ENCODE data around the gene RPL36AL.
"Not testable (repeated sequence)": the region's sequence is repeated elsewhere in the genome, so short reads cannot be mapped to it uniquely, and the experiment has no call there.

The RPL36AL gene

DNA sequence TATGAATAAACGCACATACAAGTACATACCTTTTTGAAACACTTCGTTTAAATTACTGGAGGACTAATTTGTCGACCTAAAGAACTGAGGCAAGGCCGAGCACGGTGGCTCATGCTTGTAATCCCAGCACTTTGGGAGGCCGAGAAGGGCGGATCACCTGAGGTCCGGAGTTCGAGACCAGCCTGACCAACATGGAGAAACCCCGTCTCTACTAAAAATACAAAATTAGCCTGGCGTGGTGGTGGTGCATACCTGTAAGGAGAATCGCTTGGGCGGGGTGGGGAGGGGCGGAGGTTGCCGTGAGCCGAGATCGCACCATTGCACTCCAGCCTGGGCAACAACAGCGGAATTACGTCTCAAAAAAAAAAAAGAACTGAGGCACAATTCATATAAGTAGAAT is 1.2 kb downstream of the RPL36AL start:
- peaks cover 26 to 32% of the 10 kb centered on the region in 2 donors for H3K4me1 ChIP-seq (ENCODE audit: control insufficient read depth in 1 of 2, insufficient read depth in 2 of 2, low read length in 2 of 2)
- H3K27ac ChIP-seq (ENCODE audit: low read depth, low read length); H3K27me3 ChIP-seq (ENCODE audit: control insufficient read depth in 1 of 2, insufficient read depth in 2 of 2, low read length in 2 of 2); H3K9me3 ChIP-seq (ENCODE audit: control insufficient read depth in 1 of 2, low read length in 2 of 2): not testable (repeated sequence)
- H3K36me3 ChIP-seq (ENCODE audit: control insufficient read depth in 1 of 2, insufficient read depth in 2 of 2, low read length in 2 of 2): peaks cover 6 to 27% of the 10 kb centered on the region in 2 donors
- H3K4me3 ChIP-seq (ENCODE audit: low read depth in 1 of 2, low read length in 2 of 2): peak overlapping the region; percentile 85 to 95
- peak overlapping the region; percentile 92 to 100 for H3K9ac ChIP-seq (ENCODE audit: low read depth in 1 of 2, low read length in 2 of 2)

GRCh38 chr14:49617852-49618519 is 2.4 kb downstream of the RPL36AL start:
- Histone ChIP-seq H3K4me3 (ENCODE audit: low read depth in 1 of 2, low read length in 2 of 2) (no peak overlapping the region), H3K9ac (ENCODE audit: low read depth in 1 of 2, low read length in 2 of 2) (no peak overlapping the region), H3K4me1 (ENCODE audit: control insufficient read depth in 1 of 2, insufficient read depth in 2 of 2, low read length in 2 of 2) (peaks cover 19 to 22% of the 10 kb centered on the region in 2 donors), H3K27ac (ENCODE audit: low read depth, low read length) (no peak overlapping the region), H3K9me3 (ENCODE audit: control insufficient read depth in 1 of 2, low read length in 2 of 2) (no peaks in the 10 kb centered on the region), H3K27me3 (ENCODE audit: control insufficient read depth in 1 of 2, insufficient read depth in 2 of 2, low read length in 2 of 2) (no peaks in the 10 kb centered on the region), H3K36me3 (ENCODE audit: control insufficient read depth in 1 of 2, insufficient read depth in 2 of 2, low read length in 2 of 2) (peaks cover 6 to 28% of the 10 kb centered on the region in 2 donors)

GRCh38 chr14:49615776-49616175 is 4.7 kb downstream of the RPL36AL start:
- Histone ChIP-seq H3K9ac (ENCODE audit: low read depth in 1 of 2, low read length in 2 of 2) (no peak overlapping the region), H3K27ac (ENCODE audit: low read depth, low read length) (no peak overlapping the region), H3K27me3 (ENCODE audit: control insufficient read depth in 1 of 2, insufficient read depth in 2 of 2, low read length in 2 of 2) (no peaks in the 10 kb centered on the region), H3K4me3 (ENCODE audit: low read depth in 1 of 2, low read length in 2 of 2) (no peak overlapping the region), H3K4me1 (ENCODE audit: control insufficient read depth in 1 of 2, insufficient read depth in 2 of 2, low read length in 2 of 2) (peaks cover 6 to 13% of the 10 kb centered on the region in 2 donors), H3K36me3 (ENCODE audit: control insufficient read depth in 1 of 2, insufficient read depth in 2 of 2, low read length in 2 of 2) (peaks cover 6 to 28% of the 10 kb centered on the region in 2 donors), H3K9me3 (ENCODE audit: control insufficient read depth in 1 of 2, low read length in 2 of 2) (no peaks in the 10 kb centered on the region)

- H3K27me3 ChIP-seq (ENCODE audit: control insufficient read depth in 1 of 2, insufficient read depth in 2 of 2, low read length in 2 of 2): no peaks in the 10 kb centered on the region
- H3K36me3 ChIP-seq (ENCODE audit: control insufficient read depth in 1 of 2, insufficient read depth in 2 of 2, low read length in 2 of 2): peaks cover 6 to 31% of the 10 kb centered on the region in 2 donors
- no peak overlapping the region for H3K27ac ChIP-seq (ENCODE audit: low read depth, low read length)
- H3K9me3 ChIP-seq (ENCODE audit: control insufficient read depth in 1 of 2, low read length in 2 of 2): no peaks in the 10 kb centered on the region
- H3K4me3 ChIP-seq (ENCODE audit: low read depth in 1 of 2, low read length in 2 of 2): no peak overlapping the region
- peaks cover 6 to 13% of the 10 kb centered on the region in 2 donors for H3K4me1 ChIP-seq (ENCODE audit: control insufficient read depth in 1 of 2, insufficient read depth in 2 of 2, low read length in 2 of 2)
- no peak overlapping the region for H3K9ac ChIP-seq (ENCODE audit: low read depth in 1 of 2, low read length in 2 of 2)
Observed at GRCh38 chr14:49614196-49614595, 6.2 kb downstream of the RPL36AL start.

DNA sequence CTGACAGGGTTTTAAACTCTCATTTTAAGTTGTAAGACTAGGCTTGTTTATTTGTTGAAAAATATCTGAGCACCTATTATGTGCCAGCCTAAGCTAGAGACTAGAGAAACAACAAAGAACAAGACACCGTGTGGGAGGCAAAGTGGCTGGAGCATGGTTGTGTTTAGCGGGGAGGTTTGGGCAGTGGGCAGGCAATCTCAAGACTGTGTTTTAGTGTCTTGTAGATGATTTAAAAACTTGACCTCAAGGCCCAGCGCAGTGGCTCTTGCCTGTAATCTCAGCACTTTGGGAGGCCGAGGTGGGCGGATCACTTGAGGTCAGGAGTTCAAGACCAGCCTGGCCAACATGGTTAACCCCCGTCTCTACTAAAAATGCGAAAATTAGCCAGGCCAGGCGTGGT is 7.8 kb downstream of the RPL36AL start:
- Histone ChIP-seq H3K9me3 (ENCODE audit: control insufficient read depth in 1 of 2, low read length in 2 of 2) (no peaks in the 10 kb centered on the region), H3K27ac (ENCODE audit: low read depth, low read length) (no peak overlapping the region), H3K9ac (ENCODE audit: low read depth in 1 of 2, low read length in 2 of 2) (no peak overlapping the region), H3K36me3 (ENCODE audit: control insufficient read depth in 1 of 2, insufficient read depth in 2 of 2, low read length in 2 of 2) (peaks cover 0 to 18% of the 10 kb centered on the region in 2 donors), H3K27me3 (ENCODE audit: control insufficient read depth in 1 of 2, insufficient read depth in 2 of 2, low read length in 2 of 2) (no peaks in the 10 kb centered on the region), H3K4me3 (ENCODE audit: low read depth in 1 of 2, low read length in 2 of 2) (no peak overlapping the region), H3K4me1 (ENCODE audit: control insufficient read depth in 1 of 2, insufficient read depth in 2 of 2, low read length in 2 of 2) (no peaks in the 10 kb centered on the region)

DNA sequence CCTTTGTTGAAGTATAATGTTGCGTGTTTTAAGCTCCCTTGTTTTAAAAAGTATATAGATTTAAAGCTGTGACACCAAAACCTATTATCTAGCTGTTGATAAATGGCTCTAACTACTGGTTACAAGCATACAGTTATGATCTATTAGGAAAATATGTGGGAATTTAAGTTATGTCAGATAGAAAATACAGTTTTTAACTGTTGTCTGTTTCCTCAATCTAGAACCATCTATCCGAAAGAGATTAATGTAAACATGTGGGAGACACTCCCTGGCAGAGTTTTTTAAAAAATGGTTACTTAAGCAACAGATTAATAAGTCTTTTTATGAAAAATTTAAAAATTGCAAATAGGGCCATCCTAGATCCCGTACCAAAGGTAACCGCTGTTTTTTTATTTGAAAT is 8.2 kb downstream of the RPL36AL start:
- Histone ChIP-seq H3K9ac (ENCODE audit: low read depth in 1 of 2, low read length in 2 of 2) (no peak overlapping the region), H3K36me3 (ENCODE audit: control insufficient read depth in 1 of 2, insufficient read depth in 2 of 2, low read length in 2 of 2) (peaks cover 0 to 14% of the 10 kb centered on the region in 2 donors), H3K9me3 (ENCODE audit: control insufficient read depth in 1 of 2, low read length in 2 of 2) (no peaks in the 10 kb centered on the region), H3K27me3 (ENCODE audit: control insufficient read depth in 1 of 2, insufficient read depth in 2 of 2, low read length in 2 of 2) (no peaks in the 10 kb centered on the region), H3K4me1 (ENCODE audit: control insufficient read depth in 1 of 2, insufficient read depth in 2 of 2, low read length in 2 of 2) (peaks cover 0 to 2% of the 10 kb centered on the region in 2 donors), H3K27ac (ENCODE audit: low read depth, low read length) (no peak overlapping the region), H3K4me3 (ENCODE audit: low read depth in 1 of 2, low read length in 2 of 2) (no peak overlapping the region)

- Histone ChIP-seq H3K36me3 (ENCODE audit: control insufficient read depth in 1 of 2, insufficient read depth in 2 of 2, low read length in 2 of 2) (peaks cover 0 to 13% of the 10 kb centered on the region in 2 donors), H3K4me1 (ENCODE audit: control insufficient read depth in 1 of 2, insufficient read depth in 2 of 2, low read length in 2 of 2) (peaks cover 0 to 2% of the 10 kb centered on the region in 2 donors), H3K4me3 (ENCODE audit: low read depth in 1 of 2, low read length in 2 of 2) (peak overlapping the region in 1 of 2 donors; percentile 24), H3K9ac (ENCODE audit: low read depth in 1 of 2, low read length in 2 of 2) (no peak overlapping the region), H3K27me3 (ENCODE audit: control insufficient read depth in 1 of 2, insufficient read depth in 2 of 2, low read length in 2 of 2) (no peaks in the 10 kb centered on the region), H3K27ac (ENCODE audit: low read depth, low read length) (no peak overlapping the region), H3K9me3 (ENCODE audit: control insufficient read depth in 1 of 2, low read length in 2 of 2) (no peaks in the 10 kb centered on the region)
Observed at GRCh38 chr14:49607583-49607982, 12.8 kb downstream of the RPL36AL start.

GRCh38 chr14:49598485-49599300 is 21.7 kb downstream of the RPL36AL start, which contains the start of gene LRR1:
TSS of gene LRR1 (plus strand) at chr14:49598940. CDS start at chr14:49599021, 81 bp downstream.
- Histone ChIP-seq H3K27ac (ENCODE audit: low read depth, low read length) (peak within 1 kb of the TSS; percentile 97), H3K9me3 (ENCODE audit: control insufficient read depth in 1 of 2, low read length in 2 of 2) (no peaks in the 10 kb centered on the region)

DNA sequence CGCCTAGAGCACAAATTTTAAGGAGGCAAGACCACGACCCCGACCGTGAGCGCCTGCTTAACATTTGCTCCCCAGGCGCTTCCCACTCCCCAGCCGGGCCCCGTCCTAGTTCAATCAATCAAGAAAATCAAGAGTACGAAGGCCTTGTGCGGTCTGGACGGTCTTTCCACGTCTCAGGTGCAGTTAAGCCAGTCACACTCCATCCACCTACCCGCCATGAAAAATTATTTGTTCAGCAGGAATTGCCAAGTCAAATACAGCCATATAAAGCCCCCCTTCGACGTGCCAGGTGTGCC is 22.3 kb downstream of the RPL36AL start:
- peak overlapping the region; percentile 94 to 99 for H3K9ac ChIP-seq (ENCODE audit: low read depth in 1 of 2, low read length in 2 of 2)
- peak overlapping the region; percentile 97 for H3K27ac ChIP-seq (ENCODE audit: low read depth, low read length)
- H3K9me3 ChIP-seq (ENCODE audit: control insufficient read depth in 1 of 2, low read length in 2 of 2): no peaks in the 10 kb centered on the region
- H3K4me3 ChIP-seq (ENCODE audit: low read depth in 1 of 2, low read length in 2 of 2): peak overlapping the region; percentile 82 to 99
- H3K36me3 ChIP-seq (ENCODE audit: control insufficient read depth in 1 of 2, insufficient read depth in 2 of 2, low read length in 2 of 2): peaks cover 0 to 3% of the 10 kb centered on the region in 2 donors
- H3K27me3 ChIP-seq (ENCODE audit: control insufficient read depth in 1 of 2, insufficient read depth in 2 of 2, low read length in 2 of 2): no peaks in the 10 kb centered on the region
- peaks cover 14 to 16% of the 10 kb centered on the region in 2 donors for H3K4me1 ChIP-seq (ENCODE audit: control insufficient read depth in 1 of 2, insufficient read depth in 2 of 2, low read length in 2 of 2)

More at GRCh38 chr14:49598485-49599300, 21.7 kb downstream of the RPL36AL start, which contains the start of gene LRR1:
- Histone ChIP-seq H3K36me3 (ENCODE audit: control insufficient read depth in 1 of 2, insufficient read depth in 2 of 2, low read length in 2 of 2) (peaks cover 0 to 3% of the 10 kb centered on the region in 2 donors), H3K4me3 (ENCODE audit: low read depth in 1 of 2, low read length in 2 of 2) (peak within 1 kb of the TSS; percentile 82 to 99), H3K4me1 (ENCODE audit: control insufficient read depth in 1 of 2, insufficient read depth in 2 of 2, low read length in 2 of 2) (peaks cover 13 to 15% of the 10 kb centered on the region in 2 donors), H3K27me3 (ENCODE audit: control insufficient read depth in 1 of 2, insufficient read depth in 2 of 2, low read length in 2 of 2) (no peaks in the 10 kb centered on the region), H3K9ac (ENCODE audit: low read depth in 1 of 2, low read length in 2 of 2) (peak within 1 kb of the TSS; percentile 94 to 99)

Measured in duodenal mucosa (tissue), 2 donors.